HG03469 (cell line): ENCODE results near the gene SERPINA1.
"Not testable (repeated sequence)": the region's sequence is repeated elsewhere in the genome, so short reads cannot be mapped to it uniquely, and the experiment has no call there.

Source experiments
- ATAC-seq: cut with Tn5 transposase; IDR thresholded peaks from one replicate; pipeline ENCODE4 v1.9.1; 2021; ENCODE audit warnings: mild to moderate bottlenecking, moderate library complexity, moderate number of reproducible peaks; ENCODE audit not compliant: unreplicated experiment

Gene SERPINA1

DNA sequence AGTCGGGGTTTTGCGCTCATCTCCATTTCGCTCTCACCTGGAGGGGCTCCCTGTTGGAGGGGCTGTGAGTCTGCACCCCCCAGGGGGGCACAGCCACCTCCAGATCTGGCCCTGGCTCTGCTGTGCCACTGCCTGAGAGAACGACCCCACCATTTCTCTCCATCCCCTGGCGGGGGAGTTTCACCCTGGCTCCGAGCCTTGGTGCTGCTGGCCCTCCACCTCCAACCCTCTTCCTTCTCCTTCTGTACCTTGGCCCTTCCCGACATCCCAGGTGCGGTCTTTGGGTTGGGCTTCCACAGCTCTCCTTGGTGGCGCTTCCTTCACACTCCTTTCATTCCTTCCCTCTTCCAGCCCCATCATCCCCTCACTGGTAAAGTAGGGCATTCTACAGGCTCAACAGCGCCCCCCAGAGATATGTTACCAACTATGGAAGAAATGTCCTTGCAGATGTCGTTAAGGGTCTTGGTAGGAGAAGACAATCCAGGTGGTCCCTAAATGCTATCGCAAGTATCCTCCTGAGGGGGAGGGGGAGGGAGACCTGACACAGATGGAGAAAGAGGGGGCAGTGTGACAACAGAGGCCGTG lies 16.3 kb downstream of the SERPINA1 start:
- no peak for ATAC-seq

DNA sequence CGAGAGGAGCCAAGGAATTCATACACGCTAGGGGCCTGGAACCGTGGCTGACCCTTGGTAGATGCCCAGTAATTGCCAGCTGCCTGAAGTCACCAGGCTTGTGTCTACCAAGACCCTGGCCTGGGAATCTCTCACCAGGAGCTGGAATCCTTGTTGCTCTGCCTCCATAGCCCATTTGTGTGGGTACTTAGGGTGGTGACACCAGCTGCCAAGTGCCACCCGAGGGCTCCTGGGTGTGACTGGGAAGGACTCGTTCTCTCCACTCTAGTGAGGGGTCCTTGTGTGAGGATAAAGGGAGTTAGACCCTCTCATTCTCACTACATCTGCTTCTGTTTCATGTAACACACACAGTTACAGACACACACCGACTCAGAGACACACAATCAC lies 17.9 kb downstream of the SERPINA1 start:
- no peak for ATAC-seq

DNA sequence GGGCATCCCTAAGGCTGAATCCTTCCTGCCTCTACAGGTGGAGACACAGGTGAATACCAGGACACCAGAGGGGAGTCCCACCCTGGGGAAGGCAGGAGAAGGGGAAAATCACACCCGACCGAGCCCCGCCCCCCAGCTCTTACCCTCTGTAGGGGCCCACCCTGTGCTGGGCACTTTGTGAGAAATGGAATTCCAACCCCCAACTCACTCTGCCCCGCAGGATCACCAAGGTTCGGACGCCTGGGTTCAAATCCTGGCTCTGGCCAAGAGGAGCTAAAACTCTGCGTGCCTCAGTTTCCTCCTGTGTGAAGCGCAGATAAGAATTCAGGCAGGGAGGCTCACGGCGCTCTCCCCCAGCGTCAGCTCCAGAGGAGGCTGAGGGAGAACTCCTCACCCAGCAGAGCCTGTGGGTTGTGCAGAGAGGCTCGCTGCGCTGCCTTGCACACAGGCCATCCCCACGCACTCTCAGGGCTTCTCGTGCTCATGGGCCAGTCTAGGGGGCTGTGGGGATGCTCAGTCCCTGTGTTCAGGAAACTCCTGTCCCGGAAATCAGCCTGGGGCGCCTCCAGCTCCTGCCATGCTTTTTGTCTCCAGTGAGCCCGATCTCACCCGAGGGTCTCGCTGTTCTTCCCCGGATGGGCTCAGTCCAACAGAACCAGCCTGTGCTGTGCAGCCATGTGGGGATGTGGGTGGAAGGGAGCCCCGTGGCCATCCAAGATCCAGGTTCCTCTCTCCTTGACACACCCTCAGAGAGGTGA lies 18.5 kb downstream of the SERPINA1 start:
- not testable (repeated sequence) for ATAC-seq

DNA sequence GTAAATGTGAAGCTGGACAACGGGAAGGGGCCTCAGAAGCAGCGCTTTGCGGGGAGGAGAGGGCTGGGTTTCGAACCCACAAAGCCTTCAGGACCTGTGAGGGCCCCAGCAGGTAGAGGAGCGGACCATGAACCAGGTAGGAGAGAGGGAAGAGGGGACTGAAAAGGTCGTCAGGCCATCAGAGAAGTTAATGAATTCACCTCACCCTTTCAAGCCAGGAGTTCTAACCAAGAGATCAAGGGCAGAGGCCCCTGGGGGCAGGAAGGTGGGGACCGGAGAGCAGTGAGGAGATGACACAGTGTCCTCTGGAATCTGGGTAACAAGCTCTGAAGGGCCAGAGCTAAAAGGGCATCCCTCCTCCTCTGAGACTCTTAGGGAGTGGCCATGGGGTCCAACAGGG lies 19.4 kb downstream of the SERPINA1 start:
- ATAC-seq = no peak

DNA sequence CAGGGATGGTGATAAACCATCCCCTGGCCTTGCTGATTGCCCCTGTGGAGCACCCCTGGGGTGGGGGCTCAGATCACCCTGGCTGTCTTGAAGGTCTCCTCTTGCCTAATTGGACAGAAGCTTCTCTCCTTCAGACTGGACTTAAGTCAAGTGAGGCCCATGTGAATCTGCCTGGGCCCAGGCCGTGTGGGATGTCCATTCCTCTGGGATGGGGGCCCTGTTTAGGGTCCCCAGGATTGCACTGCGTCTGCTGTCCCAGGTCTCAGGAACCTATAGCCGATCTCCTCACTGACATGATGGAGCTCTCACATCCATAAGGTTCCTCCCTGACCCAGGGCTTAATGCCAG lies 20.2 kb downstream of the SERPINA1 start:
- no peak for ATAC-seq

DNA sequence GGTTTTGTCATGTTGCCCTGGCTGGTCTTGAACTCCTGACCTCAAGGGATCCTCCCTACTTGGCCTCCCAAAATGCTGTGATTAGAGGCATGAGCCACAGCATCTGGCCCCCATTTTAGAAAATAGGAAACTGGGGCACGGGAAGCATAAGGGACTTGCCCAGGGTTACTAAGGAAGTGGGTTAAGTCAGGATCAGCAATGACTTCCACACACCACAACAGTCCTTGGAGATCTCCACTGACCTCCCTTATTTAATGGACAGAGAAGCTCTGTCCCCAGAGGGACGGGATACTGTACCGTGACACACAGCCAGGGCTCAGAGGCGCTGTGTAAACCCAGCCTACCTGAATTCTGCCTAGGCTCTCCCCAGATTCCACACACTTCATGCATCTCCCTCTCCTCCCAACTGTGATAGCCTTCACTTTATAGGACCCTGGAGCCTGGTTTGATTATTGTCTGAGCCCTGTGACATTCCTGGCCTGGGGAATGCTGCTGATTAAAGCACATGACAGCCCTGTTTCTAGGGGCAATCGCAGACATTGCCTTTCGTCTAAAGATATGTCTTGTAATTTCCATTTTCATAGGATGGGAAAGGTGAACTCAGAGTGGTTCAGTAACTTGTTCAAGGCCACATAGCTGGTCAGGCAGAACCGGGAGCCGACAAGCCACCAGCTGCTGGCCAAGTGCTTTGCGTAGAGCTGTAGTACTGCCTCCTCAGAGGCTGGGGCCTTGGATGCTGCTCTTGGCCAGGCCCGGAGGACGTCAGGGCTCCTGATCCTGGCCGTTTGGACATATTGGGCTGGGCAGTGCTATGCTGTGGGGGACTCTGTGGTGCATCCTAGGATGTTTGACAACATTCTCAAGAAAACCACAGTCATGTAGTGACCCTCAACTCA lies 20.8 kb downstream of the SERPINA1 start:
- no peak for ATAC-seq

DNA sequence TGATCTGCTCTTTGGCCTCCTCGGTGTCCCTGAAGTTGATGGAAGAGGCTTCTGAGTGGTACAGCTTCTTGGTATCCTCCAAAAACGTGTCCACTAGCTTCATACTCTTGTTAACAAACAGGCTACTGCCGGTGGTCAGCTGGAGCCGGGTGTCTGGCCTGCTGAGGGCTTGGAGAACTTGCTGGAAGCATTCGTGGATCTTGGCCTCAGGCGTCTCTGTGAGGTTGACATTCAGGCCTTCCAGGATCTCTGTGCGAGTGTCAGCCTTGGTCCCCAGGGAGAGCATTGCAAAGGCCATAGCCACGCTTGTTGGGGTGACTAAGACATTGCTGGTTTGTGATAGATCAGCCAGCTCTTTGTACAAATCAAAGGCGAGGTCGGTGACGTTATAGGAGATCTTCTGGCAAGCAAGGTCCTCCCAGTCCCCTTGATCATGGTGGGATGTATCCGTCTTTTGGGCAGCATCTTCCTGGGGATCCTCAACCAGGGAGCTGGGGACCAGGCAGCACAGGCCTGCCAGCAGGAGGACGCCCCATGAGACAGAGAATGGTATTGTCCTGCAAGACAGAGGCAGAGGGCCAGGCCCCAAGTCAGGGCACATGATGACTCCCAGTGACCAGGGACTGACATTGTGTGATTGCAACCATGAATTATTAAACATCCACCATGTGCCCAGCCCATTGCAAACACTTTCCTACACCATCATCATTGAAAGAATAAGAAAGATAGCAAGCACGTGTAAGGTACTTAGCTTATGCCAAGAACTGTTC lies 22.1 kb downstream of the SERPINA1 start, which contains the start of gene SERPINA2:
SERPINA2 (minus strand) TSS at position 553 of the 770 bp plus-strand sequence.
- ATAC-seq = no peak

DNA sequence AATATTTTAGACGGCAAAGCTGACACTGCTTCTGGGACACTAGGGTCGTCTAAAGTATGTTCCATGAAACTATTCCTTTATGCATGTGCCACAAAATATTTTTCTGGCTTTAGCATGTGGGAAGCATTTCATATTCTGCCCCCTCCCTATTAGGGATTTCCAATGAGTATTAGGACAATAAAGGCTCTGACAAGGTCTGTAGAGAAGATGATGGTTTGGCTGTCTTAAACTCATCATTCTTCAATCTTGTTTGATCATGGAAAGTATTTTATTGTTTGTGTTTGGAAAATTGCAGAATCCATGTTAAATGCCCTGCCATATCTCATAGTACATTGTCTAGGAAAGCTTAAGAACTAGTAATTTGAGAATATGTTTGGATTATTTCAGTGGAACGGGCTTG lies 22.8 kb downstream of the SERPINA1 start:
- no peak for ATAC-seq

DNA sequence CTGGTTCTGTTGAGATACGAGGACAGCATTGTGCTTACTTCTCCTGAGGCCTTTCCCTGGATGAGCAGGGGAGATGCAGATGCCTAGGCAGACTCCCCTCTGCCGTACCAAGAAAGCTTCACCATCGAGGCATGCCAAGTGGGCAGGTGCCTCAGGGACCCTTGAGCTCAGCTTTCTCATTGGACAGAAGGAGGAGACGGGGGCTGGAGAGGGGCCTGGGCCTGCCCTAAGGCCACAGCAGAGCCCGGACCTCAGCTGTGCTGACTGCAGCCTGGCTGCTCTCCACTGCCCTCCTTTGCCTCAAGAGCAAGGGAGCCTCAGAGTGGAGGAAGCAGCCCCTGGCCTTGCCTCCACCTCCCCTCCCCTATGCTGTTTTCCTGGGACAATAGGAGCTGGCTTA lies 23.4 kb downstream of the SERPINA1 start:
- ATAC-seq = no peak

DNA sequence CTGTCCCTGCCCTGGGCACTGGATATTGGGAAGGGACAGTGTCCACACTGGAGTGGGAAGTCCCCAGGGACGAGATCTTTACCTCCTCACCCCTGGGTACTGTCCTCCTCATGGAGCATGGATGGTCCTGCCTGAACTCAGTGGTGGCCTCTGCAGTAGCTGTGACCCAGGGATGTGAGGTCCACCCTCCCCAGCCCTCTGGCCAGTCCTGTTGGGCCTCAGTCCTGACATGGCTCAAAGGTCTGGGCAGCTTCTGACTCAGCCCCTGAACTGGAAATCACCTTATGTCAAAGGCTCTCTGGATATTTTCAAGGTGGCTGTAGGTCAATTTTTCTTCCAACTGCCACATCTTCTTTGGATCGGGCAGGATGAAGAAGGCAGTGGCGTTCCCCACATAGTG lies 24.4 kb downstream of the SERPINA1 start:
- no peak for ATAC-seq

DNA sequence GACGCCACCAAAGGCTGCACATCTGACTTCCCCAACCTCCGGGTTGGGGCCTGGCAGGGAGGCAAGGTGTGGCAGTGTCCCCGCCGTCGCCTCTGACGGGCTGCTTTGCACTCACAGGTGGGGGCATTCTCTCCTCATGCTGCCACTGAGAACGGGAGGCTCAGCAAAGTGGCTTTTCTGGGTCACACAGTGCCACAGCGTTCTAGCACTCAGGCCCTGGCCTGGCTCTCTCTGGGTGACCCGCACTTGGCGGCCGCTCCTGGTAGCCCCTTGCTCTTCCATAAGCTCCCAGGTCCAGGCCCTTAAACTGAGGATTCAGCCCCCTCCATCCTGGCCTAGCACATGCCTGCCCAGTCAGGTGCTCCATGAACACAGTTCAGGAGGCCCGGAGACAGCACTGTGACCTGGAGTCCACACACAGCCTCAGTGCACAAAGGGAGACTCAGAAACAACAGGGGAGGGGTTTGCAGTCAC lies 25.2 kb downstream of the SERPINA1 start:
- ATAC-seq = no peak

DNA sequence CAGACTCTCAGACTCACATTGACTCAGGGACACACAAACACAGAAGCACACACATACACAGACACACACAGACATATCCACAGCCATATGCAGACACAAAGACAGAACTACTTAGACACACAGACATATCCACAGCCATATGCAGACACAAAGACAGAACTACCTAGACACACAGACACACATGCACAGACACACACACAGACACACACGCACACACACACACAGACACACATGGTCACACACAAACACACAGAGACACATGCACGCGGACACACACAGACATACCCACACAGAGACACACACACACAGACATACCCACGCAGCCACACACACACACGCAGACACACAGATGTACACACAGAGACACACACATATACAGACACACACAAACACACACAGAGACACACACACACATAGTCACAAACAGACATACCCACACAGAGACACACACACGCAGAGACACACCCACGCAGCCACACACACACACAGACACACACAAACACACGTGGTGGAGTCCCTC lies 25.7 kb downstream of the SERPINA1 start:
- ATAC-seq = no peak

DNA sequence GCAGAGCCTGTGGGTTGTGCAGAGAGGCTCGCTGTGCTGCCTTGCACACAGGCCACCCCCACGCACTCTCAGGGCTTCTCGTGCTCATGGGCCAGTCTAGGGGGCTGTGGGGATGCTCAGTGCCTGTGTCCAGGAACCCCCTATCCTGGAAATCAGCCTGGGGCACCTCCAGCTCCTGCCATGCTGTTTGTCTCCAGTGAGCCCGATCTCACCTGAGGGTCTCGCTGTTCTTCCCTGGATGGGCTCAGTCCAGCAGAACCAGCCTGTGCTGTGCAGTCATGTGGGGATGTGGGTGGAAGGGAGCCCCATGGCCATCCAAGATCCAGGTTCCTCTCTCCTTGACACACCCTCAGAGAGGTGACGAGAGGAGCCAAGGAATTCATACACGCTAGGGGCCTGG lies 26.7 kb downstream of the SERPINA1 start:
- no peak for ATAC-seq

DNA sequence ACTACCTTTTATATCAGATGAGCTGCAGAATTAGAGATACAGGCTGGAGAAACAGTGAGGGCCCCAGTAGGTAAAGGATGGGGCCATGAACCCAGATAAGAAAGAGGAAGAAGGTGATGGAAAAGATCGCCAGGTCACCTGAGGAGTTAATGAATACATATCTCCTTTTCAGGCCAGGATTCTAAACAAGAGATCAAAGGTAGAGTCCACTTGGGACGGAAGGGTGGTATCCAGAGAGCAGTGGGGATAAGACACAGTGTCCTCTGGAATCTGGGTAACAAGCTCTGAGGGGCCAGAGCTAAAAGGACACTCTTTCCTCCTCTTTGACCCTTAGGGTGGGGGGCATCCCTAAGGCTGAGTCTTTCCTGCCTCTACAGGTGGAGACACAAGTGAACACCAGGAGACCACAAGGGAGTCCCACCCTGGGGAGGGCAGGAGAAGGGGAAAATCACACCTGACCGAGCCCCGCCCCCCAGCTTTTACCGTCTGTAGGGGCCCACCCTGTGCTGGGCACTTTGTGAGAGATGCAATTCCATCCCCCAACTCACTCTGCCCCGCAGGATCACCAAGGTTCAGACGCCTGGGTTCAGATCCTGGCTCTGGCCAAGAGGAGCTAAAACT lies 27.3 kb downstream of the SERPINA1 start:
- no peak for ATAC-seq

DNA sequence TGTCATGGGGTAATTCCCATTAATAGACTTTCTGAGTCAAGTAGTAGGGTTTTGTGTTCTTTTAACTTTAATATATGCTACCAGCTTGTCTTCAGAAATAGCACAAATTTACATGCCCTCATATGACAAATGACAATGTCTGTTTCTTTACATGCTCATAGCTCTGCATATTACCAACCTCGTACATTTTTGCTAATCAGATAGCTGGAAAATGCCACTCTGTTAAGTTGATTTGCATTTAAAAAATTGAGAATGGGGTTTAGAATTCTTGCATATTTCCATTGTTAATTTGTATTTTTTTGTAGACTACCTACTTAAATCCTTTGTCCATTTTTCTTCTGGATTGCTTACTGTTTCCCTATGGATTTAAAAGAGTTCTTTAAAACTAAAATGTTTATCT lies 31.2 kb downstream of the SERPINA1 start:
- no peak for ATAC-seq

DNA sequence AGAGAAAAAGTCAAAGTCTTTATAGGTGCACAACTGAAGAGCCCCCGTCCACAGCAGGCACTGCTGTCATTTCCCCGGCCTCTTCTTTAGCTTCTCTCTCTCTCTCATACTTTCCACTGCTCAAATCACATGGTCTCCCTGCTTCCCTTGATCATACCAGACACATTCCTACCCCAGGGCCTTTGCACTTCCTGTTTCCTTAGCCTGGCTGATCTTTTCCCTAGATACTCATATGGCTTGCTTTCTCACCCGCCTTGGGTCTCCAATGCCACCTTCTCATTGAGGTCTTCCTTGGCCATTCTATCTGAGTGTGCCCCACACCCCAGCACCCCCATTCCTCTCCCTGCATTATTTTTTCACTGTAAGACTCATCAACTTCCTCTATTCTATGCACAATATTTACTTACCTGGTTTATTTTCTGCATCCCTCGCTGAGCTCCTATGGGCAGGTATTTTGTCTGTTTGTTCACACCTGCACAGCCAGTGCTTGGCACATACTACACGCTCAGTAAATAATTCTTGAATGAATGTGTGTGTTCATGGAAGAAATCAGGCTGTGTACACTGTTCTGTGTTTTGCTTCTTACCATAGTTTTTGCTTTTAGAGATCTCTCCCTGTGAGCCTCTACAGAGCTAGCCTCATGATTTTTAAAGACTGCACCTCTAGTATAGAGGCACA lies 31.9 kb downstream of the SERPINA1 start:
- ATAC-seq = no peak

DNA sequence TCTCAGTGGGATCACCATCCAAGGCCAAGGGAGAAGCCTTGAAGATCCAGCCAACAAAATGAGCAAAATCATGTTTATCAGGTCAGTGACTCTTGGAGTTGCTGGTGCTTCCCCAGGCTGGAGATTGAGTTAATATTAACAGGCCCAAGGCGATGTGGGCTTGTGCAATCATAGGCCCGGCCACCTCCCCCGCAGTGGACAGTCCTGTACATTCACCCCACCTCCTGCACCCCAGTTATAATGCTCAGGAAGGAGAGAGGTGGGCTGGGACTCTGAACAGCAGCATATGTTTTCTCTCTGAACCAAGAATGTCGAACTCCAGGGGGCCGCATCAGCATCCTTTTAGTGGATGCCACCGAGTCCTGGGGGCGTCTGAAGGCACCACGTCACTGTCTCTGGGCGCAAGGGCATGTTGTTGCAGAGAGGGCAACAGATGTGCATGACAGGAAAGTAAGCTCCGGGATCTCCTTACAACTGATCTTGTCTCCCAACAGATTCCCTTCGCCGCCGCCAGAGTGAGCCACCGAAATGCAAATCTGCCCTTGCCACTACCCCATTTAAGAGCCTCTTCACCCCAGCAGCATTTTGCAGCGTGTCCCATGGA lies 33.1 kb downstream of the SERPINA1 start:
- ATAC-seq = no peak

DNA sequence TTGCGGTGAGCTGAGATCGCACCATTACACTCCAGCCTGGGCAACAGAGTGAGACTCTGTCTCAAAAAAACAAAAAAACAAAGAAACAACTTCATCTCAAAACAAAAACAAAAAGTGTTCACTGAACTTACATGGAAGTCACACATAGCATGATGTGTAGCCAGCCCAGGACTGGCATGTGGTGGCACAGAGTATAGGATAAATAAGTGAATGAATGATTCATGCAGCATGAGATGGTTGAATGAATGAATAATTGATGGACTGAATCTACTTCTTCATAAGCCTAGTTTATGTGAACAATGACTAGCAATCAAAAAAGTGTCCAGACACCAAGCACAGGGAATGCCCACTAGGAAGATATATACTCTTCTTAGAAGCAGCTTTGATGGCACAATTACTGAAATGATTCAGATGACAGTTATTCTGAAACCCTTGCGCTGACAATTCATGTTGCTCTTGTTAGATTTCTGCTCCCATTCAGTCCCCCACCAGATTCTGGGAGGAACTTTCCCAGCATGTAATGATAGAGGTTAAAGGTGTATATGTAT lies 33.7 kb downstream of the SERPINA1 start:
- no peak for ATAC-seq

DNA sequence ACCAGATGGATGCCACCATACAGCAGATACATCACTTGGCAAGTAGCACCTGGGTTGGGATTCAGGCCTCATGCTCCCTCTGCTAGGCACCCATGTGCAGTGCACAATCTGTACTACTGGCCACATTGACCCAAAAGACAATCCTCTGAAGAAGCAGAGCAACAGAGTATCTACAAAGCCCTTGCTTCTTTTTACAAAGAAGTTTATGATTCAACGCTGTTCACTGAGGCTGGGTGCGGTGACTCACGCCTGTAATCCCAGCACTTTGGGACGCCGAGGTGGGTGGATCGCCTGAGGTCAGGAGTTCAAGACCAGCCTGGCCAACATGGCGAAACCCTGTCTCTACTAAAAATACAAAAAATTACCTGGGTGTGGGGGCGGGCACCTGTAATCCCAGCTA lies 34.2 kb downstream of the SERPINA1 start:
- not testable (repeated sequence) for ATAC-seq
